Choroid plexus epithelial cell (primary cell): ENCODE data around the gene FGGY.

ENCODE experiments used
- DNase-seq: peaks from one replicate; pipeline ENCODE4 v3.0.0-alpha.2; 2010; ENCODE audit warnings: low read depth
- H3K4me3 ChIP-seq: 2 replicates; pipeline ENCODE4 v1.5.1; 2011; ENCODE audit warnings: low read depth, mild to moderate bottlenecking, control low read depth, low read length, moderate library complexity
- CTCF ChIP-seq: conservative IDR thresholded peaks from 2 replicates; pipeline ENCODE4 v1.5.1; 2011; ENCODE audit warnings: low read depth, mild to moderate bottlenecking, control low read depth, inconsistent platforms, low read length, moderate library complexity

FGGY gene

GRCh38 chr1:59418363-59419144 lies 121.7 kb downstream of the FGGY start:
- DNase-seq = no peak
- TF ChIP-seq CTCF = no peak
- H3K4me3 ChIP-seq = no peak overlapping the region

- TF ChIP-seq CTCF = no peak
- H3K4me3 ChIP-seq = no peak overlapping the region
- DNase-seq = no peak
Observed at GRCh38 chr1:59419361-59420140, 122.7 kb downstream of the FGGY start.

- no peak overlapping the region for H3K4me3 ChIP-seq
- DNase-seq = no peak
- no peak for TF ChIP-seq CTCF
Observed at GRCh38 chr1:59421232-59421920, 124.5 kb downstream of the FGGY start.

GRCh38 chr1:59422921-59423575 lies 126.2 kb downstream of the FGGY start:
- peak; percentile 66 for DNase-seq
- H3K4me3 ChIP-seq = no peak overlapping the region
- TF ChIP-seq CTCF = no peak

- H3K4me3 ChIP-seq = no peak overlapping the region
- no peak for DNase-seq
Observed at GRCh38 chr1:59427155-59427554, 130.3 kb downstream of the FGGY start.

More at GRCh38 chr1:59427155-59427554, 130.3 kb downstream of the FGGY start:
- no peak for TF ChIP-seq CTCF
